HG02852 (cell line): ENCODE results near the gene POLR1E.

Experiments
- ATAC-seq: cut with Tn5 transposase; IDR thresholded peaks from one replicate; pipeline ENCODE4 v1.9.1; 2021; ENCODE audit warnings: mild to moderate bottlenecking, moderate library complexity; ENCODE audit not compliant: unreplicated experiment

Gene POLR1E

GRCh38 chr9:37485389-37486255, at the start of gene POLR1E:
POLR1E (plus strand) TSS chr9:37485948; CDS start chr9:37486048, 100 bp downstream.
- peak; percentile 95 for ATAC-seq

GRCh38 chr9:37436540-37436939, 49.2 kb upstream of the POLR1E start:
- no peak for ATAC-seq

- ATAC-seq = no peak
Measured at GRCh38 chr9:37437010-37437409, 48.7 kb upstream of the POLR1E start.

GRCh38 chr9:37437621-37438020, 48.1 kb upstream of the POLR1E start:
- no peak for ATAC-seq

GRCh38 chr9:37438359-37438758, 47.4 kb upstream of the POLR1E start:
- ATAC-seq = no peak

GRCh38 chr9:37441776-37442370, 43.9 kb upstream of the POLR1E start:
- ATAC-seq = no peak

- ATAC-seq = no peak
Measured at GRCh38 chr9:37442556-37442955, 43.2 kb upstream of the POLR1E start.

GRCh38 chr9:37443566-37443965, 42.2 kb upstream of the POLR1E start:
- ATAC-seq = no peak

- ATAC-seq = no peak
Measured at GRCh38 chr9:37444890-37445289, 40.9 kb upstream of the POLR1E start.

GRCh38 chr9:37445832-37446231, 39.9 kb upstream of the POLR1E start:
- ATAC-seq = no peak

- no peak for ATAC-seq
Measured at GRCh38 chr9:37446401-37446800, 39.3 kb upstream of the POLR1E start.

GRCh38 chr9:37447111-37447510, 38.6 kb upstream of the POLR1E start:
- ATAC-seq = no peak

GRCh38 chr9:37449862-37450632, 35.7 kb upstream of the POLR1E start:
- ATAC-seq = no peak

GRCh38 chr9:37451628-37452027, 34.1 kb upstream of the POLR1E start:
- ATAC-seq = no peak

- ATAC-seq = no peak
Measured at GRCh38 chr9:37452611-37453010, 33.1 kb upstream of the POLR1E start.

- ATAC-seq = no peak
Measured at GRCh38 chr9:37453827-37454226, 31.9 kb upstream of the POLR1E start.

- ATAC-seq = no peak
Measured at GRCh38 chr9:37454238-37454637, 31.5 kb upstream of the POLR1E start.

GRCh38 chr9:37455884-37456647, 29.7 kb upstream of the POLR1E start:
- no peak for ATAC-seq

- ATAC-seq = no peak
Measured at GRCh38 chr9:37456817-37457216, 28.9 kb upstream of the POLR1E start.

- ATAC-seq = no peak
Measured at GRCh38 chr9:37464006-37464405, 21.7 kb upstream of the POLR1E start.
